GM10266 (cell line): ENCODE results near the gene KLHDC8A.
"Not testable (repeated sequence)": the region's sequence is repeated elsewhere in the genome, so short reads cannot be mapped to it uniquely, and the experiment has no call there.

Experiments used
- DNase-seq: peaks from one replicate; pipeline ENCODE4 v3.0.0; 2012; ENCODE audit errors: extremely low spot score
- TF ChIP-seq, protein P1 (sequence below): IDR thresholded peaks from 2 replicates; pipeline ENCODE4 v1.5.1; 2012; ENCODE audit warnings: mild to moderate bottlenecking, low read depth; ENCODE audit not compliant: control insufficient read depth, insufficient read depth; ENCODE audit errors: missing control alignments

The KLHDC8A gene

DNA sequence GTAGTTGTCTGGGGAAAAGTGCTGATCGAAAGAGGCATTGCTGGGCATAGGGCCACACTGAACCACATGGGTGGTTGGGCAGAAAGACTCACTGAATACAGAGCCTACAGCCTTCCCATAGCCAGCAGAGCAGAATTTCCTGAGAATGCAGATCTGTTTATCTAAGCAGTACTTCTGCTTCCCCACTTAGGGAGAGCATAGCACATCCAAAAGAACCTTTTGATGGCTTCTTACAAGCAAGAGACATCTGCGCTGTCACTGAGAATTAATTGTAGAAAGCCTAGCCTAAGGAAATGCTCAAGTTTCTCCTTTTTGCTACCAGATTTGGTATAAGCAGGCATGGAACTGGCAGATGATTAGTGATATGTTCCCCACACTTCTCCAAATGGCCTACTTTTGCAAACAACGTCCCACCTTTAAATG lies 13.0 kb upstream of the KLHDC8A start:
- TF ChIP-seq, protein P1, sequence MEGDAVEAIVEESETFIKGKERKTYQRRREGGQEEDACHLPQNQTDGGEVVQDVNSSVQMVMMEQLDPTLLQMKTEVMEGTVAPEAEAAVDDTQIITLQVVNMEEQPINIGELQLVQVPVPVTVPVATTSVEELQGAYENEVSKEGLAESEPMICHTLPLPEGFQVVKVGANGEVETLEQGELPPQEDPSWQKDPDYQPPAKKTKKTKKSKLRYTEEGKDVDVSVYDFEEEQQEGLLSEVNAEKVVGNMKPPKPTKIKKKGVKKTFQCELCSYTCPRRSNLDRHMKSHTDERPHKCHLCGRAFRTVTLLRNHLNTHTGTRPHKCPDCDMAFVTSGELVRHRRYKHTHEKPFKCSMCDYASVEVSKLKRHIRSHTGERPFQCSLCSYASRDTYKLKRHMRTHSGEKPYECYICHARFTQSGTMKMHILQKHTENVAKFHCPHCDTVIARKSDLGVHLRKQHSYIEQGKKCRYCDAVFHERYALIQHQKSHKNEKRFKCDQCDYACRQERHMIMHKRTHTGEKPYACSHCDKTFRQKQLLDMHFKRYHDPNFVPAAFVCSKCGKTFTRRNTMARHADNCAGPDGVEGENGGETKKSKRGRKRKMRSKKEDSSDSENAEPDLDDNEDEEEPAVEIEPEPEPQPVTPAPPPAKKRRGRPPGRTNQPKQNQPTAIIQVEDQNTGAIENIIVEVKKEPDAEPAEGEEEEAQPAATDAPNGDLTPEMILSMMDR = no peak
- no peak for DNase-seq

DNA sequence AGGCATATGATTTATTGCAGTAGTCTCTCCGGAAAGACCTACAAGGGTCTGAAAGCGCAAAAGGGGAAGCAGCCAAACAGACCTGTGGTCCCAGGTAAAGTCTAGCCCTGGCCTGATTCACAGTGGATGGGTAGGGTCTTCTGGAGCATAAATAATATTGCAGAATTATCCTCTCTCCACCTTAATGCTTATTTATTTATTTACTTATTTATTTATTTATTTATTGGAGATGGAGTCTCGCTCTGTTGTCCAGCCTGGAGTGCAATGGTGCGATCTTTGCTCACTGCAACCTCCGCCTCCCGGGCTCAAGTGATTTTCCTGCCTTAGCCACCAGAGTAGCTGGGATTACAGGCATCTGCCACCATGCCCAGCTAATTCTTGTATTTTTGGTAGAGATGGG lies 11.8 kb upstream of the KLHDC8A start:
- TF ChIP-seq, protein P1 = no peak
- no peak for DNase-seq

DNA sequence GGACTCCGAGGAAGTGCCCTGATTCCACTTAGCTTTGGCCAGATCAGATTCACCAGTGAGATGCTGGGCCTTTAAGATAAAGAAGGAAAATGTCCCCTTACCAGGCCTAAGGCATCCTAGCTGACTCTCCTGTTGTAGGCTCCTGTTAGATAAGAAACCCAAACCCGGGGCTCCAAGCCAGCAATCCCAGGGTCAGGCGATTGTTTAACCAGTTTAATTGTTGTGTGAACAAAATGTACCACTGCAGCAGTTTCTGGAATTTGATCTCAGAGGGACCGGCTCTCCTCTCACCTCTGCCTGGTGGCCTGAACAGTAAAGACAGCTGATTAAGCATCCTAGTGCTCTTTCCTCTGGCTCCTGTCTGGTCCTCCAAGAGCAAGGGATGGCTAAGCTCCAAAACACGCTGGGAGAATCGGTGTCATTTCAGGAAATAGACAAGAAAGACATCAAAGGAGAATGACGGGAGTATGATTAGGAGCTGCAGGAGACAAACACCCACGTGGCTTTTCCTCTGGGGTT lies 9.3 kb upstream of the KLHDC8A start:
- TF ChIP-seq, protein P1 = no peak
- DNase-seq = no peak

DNA sequence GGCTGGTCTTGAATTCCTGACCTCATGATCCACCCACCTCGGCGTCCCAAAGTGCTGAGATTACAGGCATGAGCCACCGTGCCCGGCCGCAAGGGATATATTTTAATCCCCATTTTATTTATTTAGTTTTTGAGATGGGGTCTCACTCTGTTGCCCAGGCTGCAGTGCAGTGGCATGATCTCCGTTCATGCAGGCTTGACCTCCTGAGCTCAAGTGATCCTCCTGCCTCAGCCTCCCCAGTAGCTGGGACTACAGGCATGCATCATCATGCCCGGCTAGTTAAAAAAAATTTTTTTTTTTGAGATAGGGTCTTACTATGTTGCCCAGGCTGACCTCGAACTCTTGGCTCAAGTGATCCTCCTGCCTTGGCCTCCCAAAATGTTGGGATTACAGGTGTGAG lies 8.4 kb upstream of the KLHDC8A start:
- not testable (repeated sequence) for DNase-seq

DNA sequence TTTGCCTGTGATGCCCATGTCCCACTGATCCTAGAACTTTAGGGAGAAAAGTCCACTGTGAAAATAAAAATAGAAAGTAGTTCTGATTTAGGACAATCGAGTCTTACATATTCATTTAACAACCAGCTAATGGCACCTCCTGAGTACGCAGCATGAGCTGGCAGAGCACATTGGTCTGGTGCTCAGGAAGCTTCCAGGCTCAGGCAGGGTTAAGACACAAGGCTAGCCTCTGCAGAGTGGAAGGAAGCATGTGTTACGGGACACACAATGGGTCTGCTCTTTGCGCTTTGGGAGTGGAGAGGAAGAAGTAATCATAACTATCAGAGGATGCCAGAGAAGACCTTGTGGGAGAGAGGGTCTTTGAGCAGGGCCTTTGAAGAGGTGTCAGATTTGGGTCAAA lies 4.2 kb upstream of the KLHDC8A start:
- TF ChIP-seq, protein P1 = no peak
- DNase-seq = no peak

DNA sequence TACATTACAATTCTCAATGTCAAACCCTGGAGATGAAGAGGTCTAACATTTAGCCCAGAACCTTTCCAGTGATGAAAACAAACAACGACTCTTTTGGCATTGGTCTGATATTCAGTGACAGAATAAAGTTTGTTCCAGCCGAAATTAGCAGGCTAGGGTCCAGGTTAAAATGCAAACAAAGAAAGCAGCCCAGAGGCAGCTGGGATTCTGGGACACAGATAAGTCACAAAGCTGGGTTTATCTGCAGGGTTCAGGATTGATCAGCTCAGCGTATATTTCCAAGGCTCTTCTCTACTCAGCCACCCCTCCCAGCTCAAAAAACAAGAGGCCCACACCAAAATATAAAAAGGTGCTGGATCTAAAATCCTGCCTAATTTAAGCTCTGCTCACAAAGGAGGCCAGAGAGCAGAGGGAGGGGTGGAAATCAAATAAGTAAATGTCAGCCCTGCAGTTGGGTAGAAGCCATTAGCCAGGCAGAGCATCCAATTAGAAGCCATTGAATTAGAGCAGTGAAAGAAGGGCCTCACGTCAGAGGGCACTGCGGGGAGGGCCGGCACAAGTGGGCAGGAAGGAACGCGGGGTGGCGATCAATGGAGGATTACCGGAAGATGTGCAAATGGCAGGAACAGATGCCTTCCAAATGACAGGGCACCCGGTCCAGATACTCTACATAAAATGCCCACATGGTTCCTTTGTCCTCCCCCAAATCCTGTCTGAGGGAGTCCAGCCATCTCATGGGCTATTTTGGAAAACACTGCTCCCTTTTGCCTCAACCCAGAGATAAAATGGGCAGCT lies 3.2 kb upstream of the KLHDC8A start:
- TF ChIP-seq, protein P1 = no peak
- no peak for DNase-seq

DNA sequence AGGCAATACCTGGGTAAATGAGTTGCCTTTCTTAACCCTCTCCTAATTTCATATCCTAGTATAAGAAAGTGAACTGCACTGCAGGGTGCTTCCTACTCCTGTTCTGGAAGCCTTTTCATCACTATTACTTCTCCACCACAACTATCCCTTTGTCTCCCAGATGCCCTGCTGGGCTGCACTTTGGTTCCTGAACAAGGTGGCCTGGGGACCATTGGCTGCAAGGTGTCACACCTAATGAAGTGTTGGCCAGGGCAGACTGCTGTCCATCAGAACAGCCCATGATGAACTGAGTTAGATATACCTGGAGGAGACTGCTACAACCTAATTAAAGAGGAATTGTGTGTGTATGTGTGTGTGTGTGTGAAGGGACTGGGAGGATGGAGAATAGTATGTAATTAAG lies 1.9 kb upstream of the KLHDC8A start:
- no peak for DNase-seq
- TF ChIP-seq, protein P1 = no peak
